GM18868 (cell line): ENCODE data around the gene HEBP2.

Experiments
- ATAC-seq: cut with Tn5 transposase; IDR thresholded peaks from one replicate; pipeline ENCODE4 v1.9.1; 2021; ENCODE audit warnings: mild to moderate bottlenecking, moderate library complexity; ENCODE audit not compliant: unreplicated experiment

Gene HEBP2

GRCh38 chr6:138396709-138397108, 7.3 kb upstream of the HEBP2 start:
- no peak for ATAC-seq

GRCh38 chr6:138397128-138398122, 6.6 kb upstream of the HEBP2 start:
- no peak for ATAC-seq

- ATAC-seq, result no peak
These were observed 3.7 kb upstream of the HEBP2 start for GRCh38 chr6:138400326-138400725.

- ATAC-seq, result no peak
These were observed 1.8 kb upstream of the HEBP2 start for GRCh38 chr6:138401960-138402837.

GRCh38 chr6:138402838-138403187, 1.2 kb upstream of the HEBP2 start:
- no peak for ATAC-seq

GRCh38 chr6:138403324-138403800, 661 bp upstream of the HEBP2 start:
- ATAC-seq, result peak; percentile 9

GRCh38 chr6:138404666-138405337, 779 bp downstream of the HEBP2 start:
- no peak for ATAC-seq

- ATAC-seq, result no peak
These were observed 1.9 kb downstream of the HEBP2 start for GRCh38 chr6:138405816-138406413.

- ATAC-seq, result no peak
These were observed 2.4 kb downstream of the HEBP2 start for GRCh38 chr6:138406443-138406842.

- ATAC-seq, result no peak
These were observed 6.2 kb downstream of the HEBP2 start for GRCh38 chr6:138410048-138410735.

- ATAC-seq, result peak; percentile 71
These were observed 7.2 kb downstream of the HEBP2 start for GRCh38 chr6:138410972-138411880.

GRCh38 chr6:138415125-138415524, 11.1 kb downstream of the HEBP2 start:
- ATAC-seq, result no peak

- ATAC-seq, result no peak
These were observed 12.2 kb downstream of the HEBP2 start for GRCh38 chr6:138416206-138416605.

GRCh38 chr6:138417493-138418117, 13.6 kb downstream of the HEBP2 start:
- no peak for ATAC-seq

- ATAC-seq, result no peak
These were observed 14.2 kb downstream of the HEBP2 start for GRCh38 chr6:138418118-138418742.

GRCh38 chr6:138419766-138420165, 15.7 kb downstream of the HEBP2 start:
- ATAC-seq, result no peak

GRCh38 chr6:138420356-138420755, 16.3 kb downstream of the HEBP2 start:
- ATAC-seq, result no peak

GRCh38 chr6:138421089-138421488, 17.1 kb downstream of the HEBP2 start:
- ATAC-seq, result no peak
